H9 (cell line): Measurements from ENCODE around the gene ADO. TPM values are rescaled to one million over a fixed set of nuclear protein-coding genes. Genes with fewer than 3 reads are reported as not detected.
A peak's percentile ranks its signal among the peaks of the same experiment; 100 is the strongest.

Source experiments
- DNase-seq: peaks from one replicate; pipeline ENCODE4 v3.0.0-alpha.2; 2017
- H2AFZ ChIP-seq: one replicate; pipeline ENCODE4 v1.6.1; 2013; ENCODE audit warnings: mild to moderate bottlenecking, low read length, control low read depth, moderate library complexity
- H2AK5ac ChIP-seq: 2 replicates; pipeline ENCODE4 v1.6.1; 2013; ENCODE audit warnings: low read length, control low read depth, mixed read lengths; ENCODE audit not compliant: insufficient read length
- H2BK120ac ChIP-seq: one replicate; pipeline ENCODE4 v1.6.1; 2013; ENCODE audit warnings: low read depth, mild to moderate bottlenecking, low read length, control low read depth, inconsistent platforms; ENCODE audit not compliant: poor library complexity, severe bottlenecking
- H2BK12ac ChIP-seq: 2 replicates; pipeline ENCODE4 v1.6.1; 2013; ENCODE audit warnings: low read length, control low read depth, mixed read lengths, low read depth; ENCODE audit not compliant: insufficient read length
- H2BK15ac ChIP-seq: 2 replicates; pipeline ENCODE4 v1.6.1; 2013; ENCODE audit warnings: low read depth, low read length, control low read depth
- H2BK20ac ChIP-seq: one replicate; pipeline ENCODE4 v1.6.1; 2013; ENCODE audit warnings: low read depth, mild to moderate bottlenecking, low read length, control low read depth, inconsistent platforms; ENCODE audit not compliant: poor library complexity, severe bottlenecking
- H2BK5ac ChIP-seq: 2 replicates; pipeline ENCODE4 v1.6.1; 2013; ENCODE audit warnings: low read length, control low read depth, mixed read lengths; ENCODE audit not compliant: insufficient read length
- H3K14ac ChIP-seq: 2 replicates; pipeline ENCODE4 v1.6.1; 2013; ENCODE audit warnings: low read length, control low read depth; ENCODE audit not compliant: insufficient read depth
- H3K18ac ChIP-seq: 2 replicates; pipeline ENCODE4 v1.6.1; 2013; ENCODE audit warnings: low read depth, mild to moderate bottlenecking, mixed read lengths, low read length, control low read depth; ENCODE audit not compliant: insufficient read length
- H3K23ac ChIP-seq: 2 replicates; pipeline ENCODE4 v1.6.1; 2013; ENCODE audit warnings: low read length, control low read depth, mixed read lengths, low read depth; ENCODE audit not compliant: insufficient read length
- H3K23me2 ChIP-seq: 2 replicates; pipeline ENCODE4 v1.6.1; 2013; ENCODE audit warnings: low read depth, mild to moderate bottlenecking, mixed read lengths, low read length, control low read depth; ENCODE audit not compliant: insufficient read length, poor library complexity, severe bottlenecking
- H3K27ac ChIP-seq: 2 replicates; pipeline ENCODE4 v1.5.1; 2013; ENCODE audit warnings: low read length, control low read depth, mixed read lengths, low read depth; ENCODE audit not compliant: insufficient read length
- H3K27me3 ChIP-seq: 2 replicates; pipeline ENCODE4 v1.6.1; 2013; ENCODE audit warnings: low read length, control low read depth, inconsistent platforms; ENCODE audit not compliant: insufficient read depth
- H3K4ac ChIP-seq: 2 replicates; pipeline ENCODE4 v1.6.1; 2013; ENCODE audit warnings: low read depth, mild to moderate bottlenecking, control low read depth, inconsistent platforms, low read length, moderate library complexity
- H3K4me1 ChIP-seq: 2 replicates; pipeline ENCODE4 v1.6.1; 2013; ENCODE audit warnings: low read length, control low read depth, inconsistent platforms; ENCODE audit not compliant: insufficient read depth
- H3K4me2 ChIP-seq: 2 replicates; pipeline ENCODE4 v1.6.1; 2013; ENCODE audit warnings: low read length, control low read depth, mixed read lengths; ENCODE audit not compliant: insufficient read length, insufficient read depth
- H3K56ac ChIP-seq: 2 replicates; pipeline ENCODE4 v1.6.1; 2013; ENCODE audit warnings: low read depth, mild to moderate bottlenecking, mixed read lengths, low read length, control low read depth; ENCODE audit not compliant: insufficient read length
- H3K79me1 ChIP-seq: 2 replicates; pipeline ENCODE4 v1.6.1; 2013; ENCODE audit warnings: low read depth, mild to moderate bottlenecking, moderate library complexity, low read length, control low read depth, inconsistent platforms; ENCODE audit not compliant: insufficient read depth, poor library complexity, severe bottlenecking
- H3K79me2 ChIP-seq: 2 replicates; pipeline ENCODE4 v1.6.1; 2013; ENCODE audit warnings: low read length, control low read depth, inconsistent platforms; ENCODE audit not compliant: insufficient read depth
- H3K9ac ChIP-seq: 2 replicates; pipeline ENCODE4 v1.6.1; 2013; ENCODE audit warnings: low read length, control low read depth, mixed read lengths; ENCODE audit not compliant: insufficient read length; ENCODE audit errors: extremely low read depth
- H3K9me3 ChIP-seq: one replicate; pipeline ENCODE4 v1.6.1; 2013; ENCODE audit warnings: low read depth, low read length, inconsistent platforms; ENCODE audit not compliant: control insufficient read depth
- H3T11ph ChIP-seq: one replicate; pipeline ENCODE4 v1.6.1; 2013; ENCODE audit warnings: mild to moderate bottlenecking, low read length, control low read depth, inconsistent platforms
- H4K20me1 ChIP-seq: one replicate; pipeline ENCODE4 v1.6.1; 2013; ENCODE audit not compliant: control insufficient read depth, insufficient read length, insufficient read depth
- H4K5ac ChIP-seq: 2 replicates; pipeline ENCODE4 v1.6.1; 2013; ENCODE audit warnings: low read depth, mild to moderate bottlenecking, mixed read lengths, low read length, control low read depth; ENCODE audit not compliant: insufficient read length
- H4K8ac ChIP-seq: replicated peaks from 2 replicates; pipeline ENCODE4 v1.6.1; 2013; ENCODE audit warnings: low read length, control low read depth, mixed read lengths, low read depth; ENCODE audit not compliant: insufficient read length
- H4K91ac ChIP-seq: 2 replicates; pipeline ENCODE4 v1.6.1; 2013; ENCODE audit warnings: low read depth, mild to moderate bottlenecking, moderate library complexity, mixed read lengths, low read length, control low read depth; ENCODE audit not compliant: insufficient read length
- H3K27ac Mint-ChIP-seq, 3 experiments: 2 replicates in 2 of 3; 3 replicates in 1 of 3; pipeline ENCODE4 v1.8.0; 2020 to 2021; ENCODE audit warnings: mixed read lengths in 3 of 3, mild to moderate bottlenecking in 1 of 3, moderate library complexity in 1 of 3
- H3K27me3 Mint-ChIP-seq: 2 replicates; pipeline ENCODE4 v1.8.0; 2021; ENCODE audit warnings: low read depth, mild to moderate bottlenecking, moderate library complexity, mixed read lengths
- H3K36me3 Mint-ChIP-seq, 3 experiments: 2 replicates in 2 of 3; 3 replicates in 1 of 3; pipeline ENCODE4 v1.8.0; 2020 to 2021; ENCODE audit warnings: low read depth in 3 of 3, mixed read lengths in 3 of 3; ENCODE audit not compliant: insufficient read depth in 1 of 3
- H3K4me1 Mint-ChIP-seq, 2 experiments: 2 replicates each; pipeline ENCODE4 v1.8.0; 2020; ENCODE audit warnings: mixed read lengths in 2 of 2
- H3K4me3 Mint-ChIP-seq, 2 experiments: 2 replicates in 1 of 2; 3 replicates in 1 of 2; pipeline ENCODE4 v1.8.0; 2020 to 2021; ENCODE audit warnings: mild to moderate bottlenecking in 2 of 2, mixed read lengths in 2 of 2, moderate library complexity in 1 of 2
- H3K9me3 Mint-ChIP-seq, 2 experiments: 2 replicates in 1 of 2; 3 replicates in 1 of 2; pipeline ENCODE4 v1.8.0; 2020; ENCODE audit warnings: mild to moderate bottlenecking in 2 of 2, mixed read lengths in 2 of 2, moderate library complexity in 1 of 2
- WGBS: extraction: QIAGEN DNeasy Blood & Tissue Kit; methylation state at CpG from one replicate; pipeline ENCODE4 v1.1.7; 2013; ENCODE audit warnings: missing lambda C conversion rate, low lambda C conversion rate, mixed read lengths; ENCODE audit not compliant: insufficient read length; ENCODE audit errors: extremely low coverage; 5-methylcytosine and 5-hydroxymethylcytosine counted together
- total RNA-seq: library from RNA; stranded (reverse); gene quantifications from 2 replicates; pipeline ENCODE4 v1.2.1, GENCODE V29; 2021
- TF ChIP-seq, protein P1 (sequence below): fragments of 200-600 bp; sonication (generic); conservative IDR thresholded peaks from 3 replicates; pipeline ENCODE4 v1.8.0; 2021; ENCODE audit warnings: antibody characterized with exemption, mild to moderate bottlenecking

The ADO gene
- total RNA-seq, 1 experiment from 2014 or later, result 31.6 TPM

- no peak overlapping the region for H3K4ac ChIP-seq
- Mint-ChIP-seq H3K4me1 (peaks cover 24 to 29% of the 10 kb centered on the region in 2 experiments), H3K27ac (no peak overlapping the region), H3K9me3 (peaks cover 0 to 7% of the 10 kb centered on the region in 2 experiments; a peak in 3 of 5 replicates), H3K36me3 (peaks cover 2 to 7% (median 6%) of the 10 kb centered on the region in 3 experiments; a peak in 5 of 7 replicates), H3K27me3 (peaks cover 80% of the 10 kb centered on the region), H3K4me3 (peak overlapping the region; percentile 74 to 93)
- no peak overlapping the region for H2AFZ ChIP-seq
- peaks cover 26% of the 10 kb centered on the region; the same call in 1 of the 2 replicates for H3K27me3 ChIP-seq
- H3K79me2 ChIP-seq, result no peaks in the 10 kb centered on the region
- no peak overlapping the region for H3K23ac ChIP-seq
- peak overlapping the region; percentile 5 for H3K9ac ChIP-seq
- H3K79me1 ChIP-seq, result no peaks in the 10 kb centered on the region
- no peak overlapping the region for H2BK12ac ChIP-seq
- H3K14ac ChIP-seq, result peak overlapping the region; percentile 64; the same call in 1 of the 2 replicates
- no peak for DNase-seq
- H4K20me1 ChIP-seq, result no peaks in the 10 kb centered on the region
- H3K18ac ChIP-seq, result peak overlapping the region; percentile 43
- peaks cover 25% of the 10 kb centered on the region for H3K23me2 ChIP-seq
- H2AK5ac ChIP-seq, result no peak overlapping the region
- H4K91ac ChIP-seq, result no peak overlapping the region
- H3K27ac ChIP-seq, result no peak overlapping the region
- no peaks in the 10 kb centered on the region for H3K9me3 ChIP-seq
- no peak overlapping the region for H2BK15ac ChIP-seq
- H3T11ph ChIP-seq, result no peak overlapping the region
- H3K56ac ChIP-seq, result no peak overlapping the region
- H2BK120ac ChIP-seq, result no peak overlapping the region
- no peak overlapping the region for H4K5ac ChIP-seq
- H2BK20ac ChIP-seq, result no peak overlapping the region
- no peak overlapping the region for H2BK5ac ChIP-seq
- no peak overlapping the region for H4K8ac ChIP-seq
- no peaks in the 10 kb centered on the region for H3K4me1 ChIP-seq
- TF ChIP-seq, protein P1, sequence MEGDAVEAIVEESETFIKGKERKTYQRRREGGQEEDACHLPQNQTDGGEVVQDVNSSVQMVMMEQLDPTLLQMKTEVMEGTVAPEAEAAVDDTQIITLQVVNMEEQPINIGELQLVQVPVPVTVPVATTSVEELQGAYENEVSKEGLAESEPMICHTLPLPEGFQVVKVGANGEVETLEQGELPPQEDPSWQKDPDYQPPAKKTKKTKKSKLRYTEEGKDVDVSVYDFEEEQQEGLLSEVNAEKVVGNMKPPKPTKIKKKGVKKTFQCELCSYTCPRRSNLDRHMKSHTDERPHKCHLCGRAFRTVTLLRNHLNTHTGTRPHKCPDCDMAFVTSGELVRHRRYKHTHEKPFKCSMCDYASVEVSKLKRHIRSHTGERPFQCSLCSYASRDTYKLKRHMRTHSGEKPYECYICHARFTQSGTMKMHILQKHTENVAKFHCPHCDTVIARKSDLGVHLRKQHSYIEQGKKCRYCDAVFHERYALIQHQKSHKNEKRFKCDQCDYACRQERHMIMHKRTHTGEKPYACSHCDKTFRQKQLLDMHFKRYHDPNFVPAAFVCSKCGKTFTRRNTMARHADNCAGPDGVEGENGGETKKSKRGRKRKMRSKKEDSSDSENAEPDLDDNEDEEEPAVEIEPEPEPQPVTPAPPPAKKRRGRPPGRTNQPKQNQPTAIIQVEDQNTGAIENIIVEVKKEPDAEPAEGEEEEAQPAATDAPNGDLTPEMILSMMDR, result no peak
- peak overlapping the region; percentile 74 for H3K4me2 ChIP-seq
- no CpG with 5 or more reads among the region's 54 CpGs for WGBS
Measured at GRCh38 chr10:62814756-62815380, 10.3 kb downstream of the ADO start.
